Raji (cell line): ENCODE data around the gene ARPP19.

Source experiments
- POLR2A ChIP-seq: IDR thresholded peaks from 2 replicates; pipeline ENCODE4 v1.6.1; 2011; ENCODE audit warnings: low read depth, low read length, control low read depth; ENCODE audit not compliant: insufficient read depth

The ARPP19 gene

DNA sequence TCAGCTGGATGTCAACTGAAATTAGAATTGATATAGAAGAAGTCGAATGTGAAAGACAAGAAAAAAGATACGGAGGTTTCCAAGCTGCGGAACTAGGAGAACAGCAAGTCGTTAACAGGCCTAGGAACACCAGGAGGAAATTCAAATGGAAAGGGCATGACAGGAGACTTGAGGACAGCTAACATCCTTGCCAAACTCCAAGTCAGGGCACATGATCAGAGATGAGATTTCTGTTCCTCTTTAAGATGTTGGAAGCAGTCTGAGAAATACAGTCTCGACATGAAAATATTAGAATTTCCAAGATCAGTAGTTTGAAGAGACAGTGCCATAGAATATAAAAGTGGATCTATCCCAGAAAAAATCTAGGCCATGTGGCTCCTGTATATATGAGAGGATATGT lies 45.2 kb downstream of the ARPP19 start:
- TF ChIP-seq POLR2A = no peak

DNA sequence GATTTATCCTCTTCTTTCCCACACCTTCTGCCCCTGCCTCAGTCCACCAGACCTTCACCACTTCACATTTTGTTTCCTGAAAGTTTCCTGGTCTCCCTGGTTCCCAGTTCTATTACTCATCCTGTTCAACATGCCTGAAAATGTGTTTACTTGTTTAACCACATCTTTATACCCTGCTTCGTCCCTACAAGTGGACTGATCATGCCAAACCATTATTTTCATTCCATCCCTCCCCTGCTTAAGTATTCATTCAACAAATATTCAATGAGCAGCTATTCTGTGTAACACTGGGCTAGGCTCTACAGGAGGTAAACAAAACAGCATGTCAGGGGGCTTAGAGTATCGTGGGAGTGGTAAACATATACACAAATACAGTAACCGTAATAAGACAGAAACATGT lies 45.6 kb downstream of the ARPP19 start:
- TF ChIP-seq POLR2A = no peak

DNA sequence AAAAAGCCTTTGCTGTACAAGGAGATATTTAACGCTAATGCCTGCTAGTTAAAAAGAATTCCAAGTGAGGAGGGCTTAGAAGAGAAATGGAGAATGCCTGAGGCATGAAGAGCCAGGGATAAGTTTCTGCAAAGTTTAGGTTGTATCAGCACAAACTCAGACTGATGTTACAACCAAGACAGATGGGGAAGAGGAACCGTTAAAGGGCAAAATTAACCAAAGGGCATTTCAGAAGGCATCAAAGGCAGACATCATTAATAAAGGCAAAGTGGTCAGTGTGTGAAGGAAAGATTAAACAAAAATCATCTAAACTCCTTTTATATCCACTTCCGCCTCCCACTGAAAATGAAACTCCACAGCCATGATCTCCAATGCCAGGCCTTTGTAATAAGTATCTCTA lies 47.1 kb downstream of the ARPP19 start:
- no peak for TF ChIP-seq POLR2A

DNA sequence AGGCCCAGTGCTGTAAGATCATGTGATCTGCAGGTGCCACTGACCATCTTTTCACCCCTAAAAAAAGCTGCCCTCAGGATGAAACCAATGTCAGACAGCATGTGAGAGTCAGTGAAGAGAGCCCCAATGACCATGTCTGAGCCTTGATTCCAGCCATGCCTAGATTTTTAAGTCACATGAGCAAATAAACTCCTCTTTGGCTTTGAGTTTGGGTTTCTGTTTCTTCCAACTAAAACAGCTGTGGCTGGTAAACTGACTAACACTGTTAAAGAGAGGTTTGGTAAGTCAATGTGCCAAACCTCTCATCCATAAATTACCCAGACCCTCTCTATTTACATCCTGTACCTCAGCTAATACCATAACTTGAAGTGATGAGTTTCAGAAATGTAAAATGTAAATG lies 48.4 kb downstream of the ARPP19 start:
- TF ChIP-seq POLR2A = no peak

DNA sequence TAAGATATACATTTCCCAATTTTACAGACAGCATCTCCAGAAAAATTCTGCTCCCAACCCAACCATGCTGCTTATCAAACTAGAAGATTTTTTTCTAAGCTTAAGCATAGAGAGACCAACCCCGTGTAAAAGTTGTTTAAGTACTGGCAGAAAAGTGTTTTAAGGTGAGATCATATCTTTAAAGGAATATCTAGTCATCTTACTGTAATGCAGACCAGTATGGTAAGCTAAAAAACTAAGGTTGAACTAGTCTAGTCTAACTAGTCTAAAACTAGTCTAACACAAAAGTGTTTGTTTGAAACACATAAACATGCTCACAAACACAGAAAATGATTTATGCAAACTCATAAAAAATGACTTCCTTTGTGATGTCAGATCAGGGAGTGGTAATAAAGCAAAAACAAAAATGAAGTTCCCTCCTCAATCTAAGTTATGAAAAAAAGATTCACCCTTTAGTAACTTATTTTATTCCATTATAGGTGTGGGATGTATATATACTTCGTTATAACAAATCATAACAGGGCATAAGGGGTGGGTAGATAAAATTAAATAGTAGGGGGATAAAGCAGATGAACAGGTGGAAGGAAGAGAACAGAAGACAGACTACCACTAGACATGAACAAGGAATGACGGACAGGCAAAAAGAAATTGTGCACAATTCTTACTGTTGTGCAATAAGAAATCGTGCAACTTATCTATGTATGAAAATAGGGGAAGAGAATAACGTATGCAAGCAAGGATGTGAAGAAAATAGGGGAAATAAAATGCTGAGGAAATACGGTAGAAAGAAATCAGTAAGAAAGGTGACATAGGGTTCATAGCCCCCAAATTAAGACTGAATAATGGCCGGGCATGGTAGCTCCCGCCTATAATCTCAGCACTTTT lies 50.1 kb downstream of the ARPP19 start:
- TF ChIP-seq POLR2A = no peak

DNA sequence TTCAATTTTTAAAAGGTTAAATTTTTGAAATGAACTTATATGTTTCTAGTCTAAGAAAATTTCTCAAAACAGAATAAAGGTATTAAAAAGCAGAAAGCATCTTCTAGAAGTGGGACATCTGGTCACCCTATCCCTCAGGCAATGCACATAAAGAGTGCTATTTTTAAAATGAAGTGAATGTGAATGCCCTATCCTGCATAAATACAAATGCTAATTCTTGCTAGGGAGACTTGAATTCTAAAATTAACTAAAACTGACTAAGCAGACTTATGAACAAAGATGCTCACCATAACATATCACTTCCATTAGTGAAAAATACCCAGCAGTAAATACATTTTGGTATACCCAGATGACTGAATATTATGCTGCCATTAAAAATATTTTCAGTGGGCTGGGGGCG lies 51.8 kb downstream of the ARPP19 start:
- TF ChIP-seq POLR2A = no peak

DNA sequence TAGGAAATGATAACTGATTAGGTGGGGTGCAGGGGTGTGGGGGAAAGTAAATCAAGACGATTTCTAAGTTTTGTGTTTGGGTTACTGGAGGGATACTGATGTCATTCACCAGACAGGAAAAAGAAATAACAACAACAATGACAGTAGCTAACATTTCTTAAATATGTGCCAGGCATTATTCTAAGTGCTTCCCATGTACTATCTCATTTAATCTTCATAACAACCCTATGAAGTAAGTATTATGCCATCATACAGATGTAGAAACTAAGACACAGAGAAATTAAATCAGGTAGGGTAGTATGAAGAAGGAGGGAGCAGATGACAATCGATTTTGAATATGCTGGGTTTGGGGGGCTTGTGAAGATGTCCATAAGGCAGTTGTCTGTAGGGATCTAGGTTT lies 53.5 kb downstream of the ARPP19 start:
- TF ChIP-seq POLR2A = no peak

DNA sequence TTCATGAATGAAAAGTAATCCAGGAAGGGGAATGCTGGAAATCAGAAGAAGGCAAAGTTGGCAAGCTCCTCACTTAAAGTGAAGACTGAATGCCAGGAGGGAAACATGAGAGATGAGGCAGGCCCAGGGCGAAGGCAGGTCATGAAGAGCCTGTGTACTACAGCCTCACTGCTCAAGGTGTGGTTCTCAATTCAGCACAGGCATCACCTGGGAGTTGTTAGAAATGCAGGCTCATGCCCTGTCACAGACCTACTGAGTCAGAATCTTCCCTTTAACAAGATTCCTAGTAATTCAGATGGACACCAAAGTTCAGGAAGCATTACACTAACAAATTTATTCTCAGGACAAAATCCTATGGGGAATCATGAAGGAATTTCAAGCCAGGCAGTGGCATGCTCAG lies 54.3 kb downstream of the ARPP19 start:
- no peak for TF ChIP-seq POLR2A

DNA sequence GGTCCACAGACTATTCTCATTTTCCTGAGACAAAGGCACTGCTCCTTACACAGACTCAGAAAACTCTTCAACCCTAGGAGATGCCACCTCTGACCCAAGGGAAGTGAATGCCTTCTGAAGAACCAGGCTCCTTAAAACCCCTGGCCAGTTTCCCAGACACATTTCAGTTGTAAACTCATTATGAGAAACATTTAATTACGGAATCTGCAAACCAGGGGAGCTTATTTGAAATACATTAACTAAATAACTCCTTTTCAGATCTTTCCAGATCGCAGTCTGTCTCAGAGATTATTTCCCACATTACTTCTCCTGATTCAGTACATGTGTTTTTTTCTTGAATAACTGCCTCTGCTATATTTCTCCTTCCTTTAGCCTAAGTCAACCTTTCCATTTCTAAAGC lies 57.7 kb downstream of the ARPP19 start:
- TF ChIP-seq POLR2A = no peak

DNA sequence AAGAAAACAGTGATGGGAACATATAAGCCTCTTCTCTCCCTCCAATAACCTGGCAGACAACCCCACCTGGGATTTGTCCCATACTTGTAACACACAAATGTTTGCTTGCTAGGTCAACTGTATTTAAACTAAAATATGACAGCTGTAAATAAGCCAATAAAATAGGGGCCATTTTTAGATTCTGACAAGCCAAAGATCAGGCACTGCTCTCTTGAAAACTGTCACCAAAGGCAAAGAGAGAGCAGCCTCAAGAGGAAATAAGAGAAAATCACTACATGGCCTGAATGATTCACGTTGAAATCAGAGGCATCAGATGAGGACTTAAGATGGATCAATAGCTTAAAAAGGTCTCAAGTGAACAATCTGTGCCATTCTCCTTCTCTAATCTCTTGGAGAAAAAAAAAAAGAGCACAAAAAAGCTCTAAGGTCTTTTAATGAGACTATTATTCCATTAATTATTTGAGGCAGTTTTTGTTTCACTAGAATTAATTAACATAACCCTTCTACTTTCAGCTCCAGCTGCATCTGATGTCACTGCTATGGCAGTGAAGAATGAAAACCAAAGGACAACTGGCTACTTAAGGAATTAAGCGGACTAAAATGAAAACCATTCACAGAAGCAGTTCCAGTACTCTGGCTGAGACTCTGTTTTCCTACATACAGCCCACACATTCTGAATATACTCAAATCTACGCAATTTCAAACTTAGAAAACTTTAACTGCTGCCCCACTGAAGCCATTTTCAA lies 59.2 kb downstream of the ARPP19 start:
- no peak for TF ChIP-seq POLR2A

DNA sequence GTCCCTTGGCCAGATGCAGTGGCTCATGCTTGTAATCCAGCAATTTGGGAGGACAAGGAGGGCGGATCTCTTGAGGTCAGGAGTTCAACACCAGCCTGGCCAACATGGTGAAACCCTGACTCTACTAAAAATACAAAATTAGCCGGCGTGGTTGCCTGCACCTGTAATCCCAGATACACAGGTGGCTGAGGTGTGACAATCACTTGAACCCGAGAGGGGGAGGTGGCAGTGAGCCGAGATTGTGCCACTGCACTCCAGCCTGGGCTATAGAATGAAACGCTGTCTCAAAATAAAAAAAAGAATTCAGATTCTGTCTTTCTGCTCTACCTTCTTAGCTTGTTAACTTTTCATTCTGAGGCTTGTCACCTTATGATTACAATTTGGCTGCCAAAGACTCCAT lies 62.3 kb downstream of the ARPP19 start:
- TF ChIP-seq POLR2A = no peak

DNA sequence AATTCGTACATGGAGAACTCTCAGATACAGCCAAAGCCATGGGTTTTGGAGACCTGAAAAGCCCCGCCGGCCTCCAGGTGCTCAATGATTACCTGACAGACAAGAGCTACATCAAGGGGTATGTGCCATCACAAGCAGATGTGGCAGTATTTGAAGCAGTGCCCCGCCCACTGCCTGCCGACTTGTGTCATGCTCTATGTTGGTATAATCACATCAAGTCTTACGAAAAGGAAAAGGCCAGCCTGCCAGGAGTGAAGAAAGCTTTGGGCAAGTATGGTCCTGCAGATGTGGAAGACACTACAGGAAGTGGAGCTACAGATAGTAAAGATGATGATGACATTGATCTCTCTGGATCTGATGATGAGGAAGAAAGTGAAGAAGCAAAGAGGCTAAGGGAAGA lies 63.7 kb downstream of the ARPP19 start:
- TF ChIP-seq POLR2A = no peak

DNA sequence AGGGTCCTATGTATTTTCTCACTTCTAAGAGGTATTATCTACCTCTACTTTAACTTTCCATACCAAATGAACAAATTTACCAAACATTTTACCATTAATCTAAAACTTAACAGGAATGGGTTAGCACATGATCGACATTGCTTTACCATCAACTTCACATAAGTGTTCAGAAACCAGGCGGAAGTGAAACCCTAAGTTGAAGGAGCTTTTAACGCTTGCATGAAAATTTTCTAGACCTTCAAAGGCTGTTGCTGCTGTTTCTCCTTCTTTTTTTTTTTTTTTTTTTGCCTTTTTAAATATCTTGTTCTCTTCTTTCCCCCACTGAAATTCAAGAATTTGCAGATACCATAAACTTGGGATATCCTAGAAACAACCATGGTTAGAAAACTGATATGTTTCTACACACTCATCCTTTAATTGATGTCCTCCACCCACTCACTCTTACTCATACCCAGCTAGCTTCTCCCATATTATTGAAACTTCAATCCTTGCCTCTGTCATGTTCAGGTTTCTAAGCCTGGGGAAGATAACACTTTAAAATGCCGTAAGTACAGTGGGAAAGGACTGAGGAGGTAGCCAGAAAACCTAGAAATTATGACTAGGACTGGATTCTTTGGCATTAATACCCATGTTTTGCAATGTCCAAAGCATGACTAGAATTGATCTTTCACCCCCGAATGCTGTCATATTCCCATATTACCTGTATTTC lies 64.9 kb downstream of the ARPP19 start:
- no peak for TF ChIP-seq POLR2A

DNA sequence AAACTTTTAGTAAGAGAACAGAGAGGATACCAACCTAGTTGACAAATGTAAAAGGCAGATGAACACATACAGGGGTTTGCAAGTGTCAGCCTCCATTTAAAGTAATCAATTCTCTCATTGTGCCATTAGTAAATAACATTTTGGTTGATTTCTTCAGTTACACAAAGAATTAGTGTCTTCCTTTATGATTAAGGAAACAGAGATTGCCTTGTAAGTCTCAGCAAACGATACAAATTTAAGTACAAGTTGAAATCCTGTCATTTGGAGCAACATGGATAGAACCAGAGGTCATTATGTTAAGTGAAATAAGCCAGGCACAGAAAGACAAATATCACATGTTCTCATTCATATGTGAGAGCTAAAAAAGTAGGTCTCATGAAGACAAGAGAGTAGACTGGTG lies 66.2 kb downstream of the ARPP19 start:
- no peak for TF ChIP-seq POLR2A

DNA sequence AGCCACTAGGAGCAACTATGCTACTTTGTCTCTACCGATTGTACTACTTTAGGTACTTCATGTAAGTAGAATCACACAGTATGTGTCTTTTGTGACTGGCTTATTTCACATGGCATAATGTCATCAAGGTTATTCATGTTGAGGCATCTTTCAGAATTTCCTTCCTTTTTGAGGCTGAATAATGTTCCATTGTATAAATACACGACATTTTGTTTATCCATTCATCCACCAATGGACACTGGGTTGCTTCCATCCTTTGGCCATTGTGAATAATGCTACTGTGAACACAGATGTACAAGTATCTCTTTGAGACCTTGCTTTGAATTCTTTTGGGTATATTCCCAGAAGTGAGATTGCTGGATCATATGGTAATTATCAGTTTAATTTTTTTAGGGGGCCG lies 69.3 kb downstream of the ARPP19 start:
- no peak for TF ChIP-seq POLR2A

DNA sequence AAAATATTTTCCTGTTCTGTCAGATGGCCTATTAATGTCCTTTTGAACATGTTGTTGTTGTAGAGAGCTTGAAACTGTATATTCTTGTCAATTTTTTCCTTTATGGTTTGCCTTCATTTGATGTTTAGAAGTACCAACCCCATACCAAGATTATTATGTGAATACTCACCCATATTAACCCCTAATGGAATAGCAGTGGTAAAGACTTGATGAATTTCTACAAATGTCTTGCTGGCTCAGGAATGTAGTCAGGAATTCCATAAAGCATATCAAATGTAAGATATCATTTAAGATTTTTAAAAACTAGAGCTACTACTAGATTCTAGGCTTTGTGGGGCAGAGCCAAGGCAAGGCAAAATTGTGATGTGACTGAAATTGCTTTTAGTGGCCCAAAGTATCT lies 70.1 kb downstream of the ARPP19 start:
- no peak for TF ChIP-seq POLR2A
